Measurements from ENCODE around the gene MED27. TPM values are rescaled to one million over a fixed set of nuclear protein-coding genes. Genes with fewer than 3 reads are reported as not detected.

The MED27 gene
- total RNA-seq, 1 donor from 2014 or later: 10.5 TPM

DNA sequence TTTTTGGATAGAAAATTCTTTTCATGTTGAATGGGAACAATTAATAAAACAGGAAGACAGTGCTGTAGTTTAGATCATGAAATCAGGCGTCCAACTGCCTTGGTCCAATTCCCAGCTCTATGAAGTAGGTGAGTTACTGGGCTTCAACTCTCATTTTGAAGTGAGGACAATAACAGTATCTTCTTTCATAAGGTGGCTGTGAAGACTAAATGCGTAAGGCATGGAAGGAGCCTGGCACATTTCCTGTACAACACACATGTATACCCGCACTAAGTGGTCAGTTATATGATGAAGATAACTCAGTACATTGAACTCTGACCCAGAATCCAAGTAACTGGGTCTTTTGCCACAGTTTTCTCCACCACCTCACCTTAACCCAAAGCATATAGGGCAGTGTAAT is 120.6 kb downstream of the MED27 start:
- peaks cover 1% of the 10 kb centered on the region for H3K36me3 ChIP-seq (ENCODE audit: control insufficient read depth, insufficient read depth, low read length)
- FAIRE-seq: no peak
- H3K4me3 ChIP-seq (ENCODE audit: low read depth, low read length): no peak overlapping the region
- no peaks in the 10 kb centered on the region for H3K27me3 ChIP-seq (ENCODE audit: control insufficient read depth, insufficient read depth, low read length)
- TF ChIP-seq, protein P1, sequence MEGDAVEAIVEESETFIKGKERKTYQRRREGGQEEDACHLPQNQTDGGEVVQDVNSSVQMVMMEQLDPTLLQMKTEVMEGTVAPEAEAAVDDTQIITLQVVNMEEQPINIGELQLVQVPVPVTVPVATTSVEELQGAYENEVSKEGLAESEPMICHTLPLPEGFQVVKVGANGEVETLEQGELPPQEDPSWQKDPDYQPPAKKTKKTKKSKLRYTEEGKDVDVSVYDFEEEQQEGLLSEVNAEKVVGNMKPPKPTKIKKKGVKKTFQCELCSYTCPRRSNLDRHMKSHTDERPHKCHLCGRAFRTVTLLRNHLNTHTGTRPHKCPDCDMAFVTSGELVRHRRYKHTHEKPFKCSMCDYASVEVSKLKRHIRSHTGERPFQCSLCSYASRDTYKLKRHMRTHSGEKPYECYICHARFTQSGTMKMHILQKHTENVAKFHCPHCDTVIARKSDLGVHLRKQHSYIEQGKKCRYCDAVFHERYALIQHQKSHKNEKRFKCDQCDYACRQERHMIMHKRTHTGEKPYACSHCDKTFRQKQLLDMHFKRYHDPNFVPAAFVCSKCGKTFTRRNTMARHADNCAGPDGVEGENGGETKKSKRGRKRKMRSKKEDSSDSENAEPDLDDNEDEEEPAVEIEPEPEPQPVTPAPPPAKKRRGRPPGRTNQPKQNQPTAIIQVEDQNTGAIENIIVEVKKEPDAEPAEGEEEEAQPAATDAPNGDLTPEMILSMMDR (IDR thresholded peaks at IDR 0.05; ENCODE audit: insufficient read depth, low read length, severe bottlenecking): no peak
- DNase-seq (ENCODE audit: low read depth): no peak

DNA sequence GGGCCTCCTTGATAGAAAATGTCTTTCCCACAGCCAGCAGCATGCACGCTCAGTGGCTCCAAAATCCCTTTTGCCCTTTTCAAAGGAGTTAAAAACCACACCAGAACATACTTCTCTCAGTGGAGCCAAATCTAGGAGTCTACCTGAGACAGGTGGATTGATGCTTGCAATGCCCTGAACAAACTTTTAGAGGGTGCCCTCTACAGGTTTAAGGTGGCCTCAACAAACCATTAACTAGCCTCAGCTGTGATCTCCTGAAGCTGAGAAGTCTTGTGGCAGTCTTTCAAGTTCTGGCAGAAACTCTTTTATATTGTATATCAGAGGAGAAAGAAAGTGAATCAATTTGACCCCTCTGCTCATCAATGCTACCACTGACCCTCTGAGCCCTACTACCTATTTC is 125.4 kb downstream of the MED27 start:
- Histone ChIP-seq H3K4me3 (ENCODE audit: low read depth, low read length) (no peak overlapping the region), H3K36me3 (ENCODE audit: control insufficient read depth, insufficient read depth, low read length) (peaks cover 1% of the 10 kb centered on the region), H3K27me3 (ENCODE audit: control insufficient read depth, insufficient read depth, low read length) (no peaks in the 10 kb centered on the region)
- DNase-seq (ENCODE audit: low read depth): peak; percentile 30
- TF ChIP-seq, protein P1 (IDR thresholded peaks at IDR 0.05; ENCODE audit: insufficient read depth, low read length, severe bottlenecking): peak; percentile 53
- no peak for FAIRE-seq

DNA sequence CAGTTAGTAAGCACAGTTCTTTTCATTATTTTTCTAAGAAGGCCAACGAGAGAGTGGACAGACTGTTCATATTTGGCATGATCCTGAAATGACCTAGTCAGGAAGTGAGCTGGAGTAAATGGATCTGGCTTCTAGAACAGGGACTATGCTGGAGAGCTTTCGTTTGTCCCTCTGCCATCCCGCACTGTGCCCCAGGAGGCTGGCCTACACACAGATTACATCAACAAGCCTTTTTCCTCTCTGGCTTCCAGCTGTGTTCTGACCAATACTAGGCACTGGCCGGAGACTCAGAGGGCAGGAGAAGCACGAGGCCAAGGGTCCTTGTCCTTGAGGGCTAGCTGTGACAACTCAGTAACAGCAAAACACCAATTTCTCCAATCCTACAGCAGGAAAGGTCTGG is 127.8 kb downstream of the MED27 start:
- TF ChIP-seq, protein P1 (IDR thresholded peaks at IDR 0.05; ENCODE audit: insufficient read depth, low read length, severe bottlenecking): no peak
- H3K4me3 ChIP-seq (ENCODE audit: low read depth, low read length): no peak overlapping the region
- no peaks in the 10 kb centered on the region for H3K27me3 ChIP-seq (ENCODE audit: control insufficient read depth, insufficient read depth, low read length)
- H3K36me3 ChIP-seq (ENCODE audit: control insufficient read depth, insufficient read depth, low read length): no peaks in the 10 kb centered on the region
- no peak for FAIRE-seq
- no peak for DNase-seq (ENCODE audit: low read depth)

GRCh38 chr9:131951155-131951554 is 128.5 kb downstream of the MED27 start:
- no peak for FAIRE-seq
- H3K27me3 ChIP-seq (ENCODE audit: control insufficient read depth, insufficient read depth, low read length): no peaks in the 10 kb centered on the region
- no peaks in the 10 kb centered on the region for H3K36me3 ChIP-seq (ENCODE audit: control insufficient read depth, insufficient read depth, low read length)
- no peak overlapping the region for H3K4me3 ChIP-seq (ENCODE audit: low read depth, low read length)
- TF ChIP-seq, protein P1 (IDR thresholded peaks at IDR 0.05; ENCODE audit: insufficient read depth, low read length, severe bottlenecking): no peak
- no peak for DNase-seq (ENCODE audit: low read depth)

DNA sequence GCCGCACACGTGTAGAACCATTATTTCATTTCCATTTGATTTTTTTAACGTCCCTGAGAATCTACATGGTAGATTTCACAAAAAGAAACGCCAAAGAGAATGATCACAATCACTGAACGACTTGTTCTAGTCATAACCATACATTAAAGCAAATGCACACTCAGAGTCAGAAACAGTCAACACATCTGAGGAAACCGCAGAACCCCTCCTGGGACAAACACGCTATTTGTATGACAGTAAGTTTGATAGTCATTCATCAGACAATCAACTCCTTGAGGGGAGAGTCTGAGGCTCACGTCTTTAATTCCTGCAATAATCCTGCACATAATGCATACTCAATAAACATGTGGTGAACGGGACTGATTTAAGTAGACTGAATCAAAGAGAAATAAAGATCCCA is 129.2 kb downstream of the MED27 start:
- DNase-seq (ENCODE audit: low read depth) (no peak), FAIRE-seq (no peak)

GRCh38 chr9:131946180-131946579 is 133.5 kb downstream of the MED27 start:
- FAIRE-seq (no peak), DNase-seq (ENCODE audit: low read depth) (no peak)
- Histone ChIP-seq H3K36me3 (ENCODE audit: control insufficient read depth, insufficient read depth, low read length) (no peaks in the 10 kb centered on the region), H3K27me3 (ENCODE audit: control insufficient read depth, insufficient read depth, low read length) (no peaks in the 10 kb centered on the region), H3K4me3 (ENCODE audit: low read depth, low read length) (no peak overlapping the region)
- TF ChIP-seq, protein P1 (IDR thresholded peaks at IDR 0.05; ENCODE audit: insufficient read depth, low read length, severe bottlenecking): no peak

More for the DNA sequence above, 129.2 kb downstream of the MED27 start:
- TF ChIP-seq, protein P1 (IDR thresholded peaks at IDR 0.05; ENCODE audit: insufficient read depth, low read length, severe bottlenecking): no peak
- H3K4me3 ChIP-seq (ENCODE audit: low read depth, low read length): no peak overlapping the region
- H3K27me3 ChIP-seq (ENCODE audit: control insufficient read depth, insufficient read depth, low read length): no peaks in the 10 kb centered on the region
- no peaks in the 10 kb centered on the region for H3K36me3 ChIP-seq (ENCODE audit: control insufficient read depth, insufficient read depth, low read length)
